HG03159 (cell line): ENCODE data around the gene B4GALT6.
A peak's percentile ranks its signal among the peaks of the same experiment; 100 is the strongest.

ENCODE experiments used
- ATAC-seq: cut with Tn5 transposase; IDR thresholded peaks from one replicate; pipeline ENCODE4 v1.9.1; 2021; ENCODE audit warnings: mild to moderate bottlenecking, moderate library complexity; ENCODE audit not compliant: unreplicated experiment

Gene B4GALT6

DNA sequence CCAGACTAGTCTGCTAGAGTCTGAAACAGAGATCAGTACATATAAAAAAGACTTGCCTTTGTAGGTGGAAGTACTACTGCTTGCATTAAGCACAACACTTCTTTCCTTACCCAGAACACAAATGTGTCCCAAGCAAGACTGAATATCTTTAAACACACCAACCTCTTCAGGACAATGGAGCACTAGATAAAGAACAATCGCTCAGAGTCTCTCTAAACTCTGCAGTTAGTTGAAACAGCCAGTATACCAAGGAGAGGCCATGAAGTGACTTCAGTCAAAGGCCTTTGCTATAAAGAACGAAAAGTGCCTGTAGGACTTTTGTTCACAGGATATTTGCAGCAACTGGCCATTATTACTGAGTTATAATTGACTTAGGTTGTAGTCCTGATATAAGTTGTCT, 9.9 kb upstream of the B4GALT6 start:
- no peak for ATAC-seq

DNA sequence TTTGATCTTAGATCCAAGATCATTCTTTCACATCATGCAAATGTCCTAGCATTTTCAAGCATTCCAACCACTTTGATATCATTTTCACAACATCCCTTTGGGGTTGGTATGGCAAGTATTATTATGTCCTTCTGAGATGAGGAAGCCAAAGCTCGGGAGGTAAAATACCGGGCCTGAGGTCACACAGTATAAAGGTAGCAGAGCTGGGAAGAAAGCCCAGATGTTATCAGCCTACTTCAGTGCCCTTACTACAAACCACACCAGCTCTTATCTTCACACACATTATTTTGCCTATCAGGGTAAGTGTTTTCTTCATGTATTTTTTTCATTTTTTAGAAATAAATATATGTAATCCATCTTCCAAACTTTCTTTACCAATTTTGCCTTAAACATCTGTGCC, 4.2 kb upstream of the B4GALT6 start:
- ATAC-seq = no peak

DNA sequence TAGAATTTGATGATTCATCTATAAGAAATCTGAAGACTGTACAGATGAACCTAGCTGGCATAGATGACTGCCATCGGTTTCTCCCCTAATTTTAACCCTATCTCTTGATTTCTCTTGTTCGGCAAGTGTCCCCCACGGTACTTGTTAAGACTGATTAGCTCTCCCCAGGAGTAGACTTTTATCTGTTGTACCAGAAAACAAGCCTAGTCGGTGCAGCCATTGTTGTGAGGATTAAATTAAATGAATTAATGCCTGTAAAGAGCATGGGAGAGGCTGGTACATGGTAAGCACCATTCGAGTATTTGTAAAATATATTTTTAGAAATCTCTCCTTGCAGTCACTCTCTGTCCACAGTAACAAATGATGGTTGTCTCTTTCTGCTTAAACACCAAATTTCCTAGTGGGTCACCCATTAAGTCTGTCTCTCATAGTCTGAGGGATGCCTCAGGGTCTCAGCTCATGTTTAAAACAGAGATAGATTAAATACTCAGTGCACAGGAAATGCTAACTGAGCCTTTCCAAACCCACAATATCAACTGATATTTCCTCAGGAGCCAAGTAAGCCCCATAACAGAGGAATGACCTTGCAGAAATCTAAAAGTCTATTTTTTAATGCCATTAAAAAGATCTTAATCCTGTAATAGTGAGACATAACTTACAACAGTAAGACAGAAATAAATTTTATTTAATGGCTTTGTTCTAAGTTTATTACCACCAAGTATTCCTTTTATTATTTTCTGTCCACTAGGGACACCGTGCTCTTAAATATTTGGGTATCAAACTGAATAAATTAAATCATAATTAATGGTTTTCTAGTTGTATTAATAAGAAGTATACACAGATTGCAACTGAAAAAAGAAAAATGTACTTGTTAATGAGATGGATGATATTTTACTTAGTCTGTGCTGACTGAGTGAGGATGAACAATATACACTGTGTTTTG, 2.9 kb upstream of the B4GALT6 start:
- ATAC-seq = no peak

DNA sequence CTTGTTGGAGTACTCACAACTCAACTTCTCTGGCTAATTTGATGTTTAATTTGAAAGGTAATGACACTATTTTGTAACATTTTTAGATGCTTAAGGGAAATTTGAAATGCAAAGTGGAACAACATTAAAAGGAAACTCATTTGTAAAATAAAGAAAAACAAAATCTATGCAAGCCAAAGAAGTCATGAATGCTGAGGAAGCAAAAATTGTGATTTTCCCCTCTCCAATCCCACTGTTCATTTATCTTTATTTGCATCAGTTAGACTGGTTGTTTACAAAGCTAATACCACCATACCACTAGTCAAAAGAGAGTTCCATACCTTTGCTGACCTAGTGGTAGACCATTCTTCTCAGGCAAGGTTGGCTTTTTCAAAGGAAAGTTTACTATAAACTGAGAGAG, 2.2 kb upstream of the B4GALT6 start:
- ATAC-seq = no peak

DNA sequence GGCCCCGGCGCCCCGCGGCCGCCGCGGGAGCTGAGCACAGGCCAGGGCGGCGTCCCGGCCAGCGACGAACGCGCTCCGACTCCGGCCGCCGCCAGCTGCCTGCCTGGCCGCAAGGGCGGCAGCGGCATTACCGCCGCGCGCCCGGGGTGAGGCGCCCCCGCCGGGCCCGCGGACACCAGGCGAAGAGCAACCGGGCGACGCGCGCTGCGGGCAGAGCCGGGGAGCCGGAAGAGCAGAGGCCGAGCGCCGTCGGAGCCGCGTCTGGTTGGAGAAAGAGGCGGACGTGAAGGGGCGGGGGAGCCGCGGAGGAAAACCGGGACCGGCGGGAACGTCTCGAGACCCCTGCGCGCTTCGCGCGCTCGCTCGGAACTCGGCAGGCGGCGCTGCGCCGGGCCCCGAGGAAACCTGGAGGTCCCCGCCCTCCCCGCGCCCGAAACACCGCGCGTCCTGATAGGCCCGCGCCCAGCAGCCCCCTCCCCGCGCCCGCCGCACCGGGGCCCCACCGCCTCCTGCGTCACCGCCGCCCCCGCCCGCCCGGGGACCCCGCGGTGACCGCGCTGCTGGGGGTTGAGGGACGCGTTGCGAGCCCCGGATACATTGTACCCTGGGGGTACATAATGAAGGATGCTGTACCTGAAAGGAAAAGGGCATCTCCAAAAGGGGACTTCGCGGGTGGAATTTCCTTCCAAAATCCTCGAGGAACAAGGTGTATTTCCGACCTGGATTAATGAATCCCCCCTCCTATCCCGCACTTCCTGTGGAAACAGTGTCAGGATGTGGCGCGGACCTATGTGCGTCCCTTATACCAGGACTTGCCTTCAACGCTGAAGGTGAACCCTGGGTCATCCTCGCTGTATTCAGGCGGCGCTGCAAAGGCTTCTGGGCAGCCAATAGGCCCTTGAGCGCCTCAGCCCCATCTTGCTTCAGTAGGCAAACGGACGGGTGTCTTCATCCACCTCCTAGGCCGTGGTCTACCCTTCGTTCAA, 1.0 kb upstream of the B4GALT6 start:
- ATAC-seq = peak; percentile 79

- no peak for ATAC-seq
Measured at GRCh38 chr18:31683968-31684278, 458 bp downstream of the B4GALT6 start.

DNA sequence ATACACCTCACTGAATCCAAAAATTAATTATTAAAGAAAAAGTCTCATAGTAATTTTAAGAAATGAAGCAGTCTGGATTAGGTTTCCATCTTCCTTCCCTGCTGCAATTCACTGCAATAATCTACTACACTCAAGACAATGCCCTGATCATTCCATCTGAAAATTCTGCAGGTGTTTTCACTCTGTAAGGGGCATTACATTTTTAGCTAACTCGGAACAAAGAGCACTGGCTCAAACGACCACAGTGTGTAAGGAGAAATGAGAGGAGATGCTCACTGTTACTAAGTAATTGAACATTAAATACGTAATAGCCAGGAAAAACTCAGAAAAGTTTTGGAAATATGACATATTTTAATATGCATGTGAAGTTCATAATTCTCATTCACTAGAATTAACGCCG, 1.3 kb downstream of the B4GALT6 start:
- no peak for ATAC-seq

DNA sequence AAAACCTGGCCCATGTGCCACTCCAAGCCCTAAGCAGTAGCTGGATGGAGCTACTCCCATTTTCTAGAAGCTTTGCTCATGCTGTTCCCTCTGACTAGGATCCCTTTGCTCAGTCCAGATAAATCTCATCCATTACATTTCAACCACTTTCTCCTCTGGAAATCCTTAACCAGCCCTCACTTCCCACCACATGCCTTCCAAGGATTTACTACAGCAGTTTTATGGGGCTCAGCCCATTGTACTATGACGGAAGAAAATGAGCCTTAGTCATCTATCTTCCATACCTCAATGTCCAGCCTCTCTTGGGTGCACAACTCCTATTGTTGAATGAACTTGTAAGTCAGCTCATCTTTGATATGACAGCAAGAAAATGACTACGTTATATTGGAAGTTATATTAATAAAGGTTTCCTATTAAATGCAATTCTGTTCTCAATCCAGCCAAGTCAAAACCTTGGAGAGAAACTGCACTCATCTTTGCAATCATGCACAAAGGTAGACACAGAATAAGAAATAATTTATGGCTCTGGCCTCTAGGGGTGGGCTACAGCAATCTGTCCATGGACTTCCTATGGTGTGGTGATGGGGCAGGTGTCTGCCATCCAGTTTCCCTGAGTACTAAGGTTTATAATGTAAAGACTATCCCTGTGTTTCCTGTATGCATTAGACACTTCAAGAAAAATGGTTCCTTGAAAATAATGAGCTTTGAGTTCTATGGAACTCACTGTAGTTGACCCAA, 3.4 kb downstream of the B4GALT6 start:
- ATAC-seq = no peak

DNA sequence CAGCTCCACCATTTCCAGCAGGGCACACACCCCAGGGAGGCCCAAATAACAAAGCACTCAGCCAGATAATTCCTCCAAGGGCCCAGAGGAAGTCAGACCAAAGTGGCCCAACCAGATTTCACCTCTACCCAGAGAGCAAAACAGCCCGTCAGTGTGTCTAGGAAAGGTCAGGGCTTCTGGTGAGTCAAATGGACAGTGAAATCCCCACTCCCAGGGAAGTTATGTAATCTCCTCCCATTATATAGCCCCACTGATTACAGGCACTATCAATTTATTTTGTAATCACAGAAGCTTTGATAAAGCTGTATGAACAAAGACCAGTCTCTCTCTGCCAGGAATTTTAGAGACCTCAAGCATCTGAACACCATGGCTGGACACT, 4.0 kb downstream of the B4GALT6 start:
- no peak for ATAC-seq

- ATAC-seq = no peak
Measured at GRCh38 chr18:31679791-31680432, 4.5 kb downstream of the B4GALT6 start.

- ATAC-seq = no peak
Measured at GRCh38 chr18:31679133-31679742, 5.1 kb downstream of the B4GALT6 start.

DNA sequence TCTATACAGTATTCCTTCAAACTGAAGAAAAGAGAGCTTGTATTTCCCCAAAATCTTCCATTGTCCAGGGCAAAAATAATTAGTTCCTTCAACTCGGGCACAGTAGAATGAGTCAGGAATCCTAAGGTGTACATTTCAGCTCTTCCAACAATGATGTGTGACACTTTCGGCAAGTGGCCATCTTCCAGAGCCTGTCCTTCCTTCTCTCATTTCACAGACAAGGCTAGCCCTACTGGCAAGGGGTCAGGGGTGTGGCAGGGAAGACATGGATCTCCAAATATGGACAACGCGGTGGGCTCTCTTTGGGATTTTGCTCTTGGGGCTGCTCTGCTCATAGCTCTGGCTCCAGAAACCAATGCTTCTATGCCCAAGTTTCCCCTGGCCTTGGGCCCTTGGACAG, 6.0 kb downstream of the B4GALT6 start:
- ATAC-seq = no peak

DNA sequence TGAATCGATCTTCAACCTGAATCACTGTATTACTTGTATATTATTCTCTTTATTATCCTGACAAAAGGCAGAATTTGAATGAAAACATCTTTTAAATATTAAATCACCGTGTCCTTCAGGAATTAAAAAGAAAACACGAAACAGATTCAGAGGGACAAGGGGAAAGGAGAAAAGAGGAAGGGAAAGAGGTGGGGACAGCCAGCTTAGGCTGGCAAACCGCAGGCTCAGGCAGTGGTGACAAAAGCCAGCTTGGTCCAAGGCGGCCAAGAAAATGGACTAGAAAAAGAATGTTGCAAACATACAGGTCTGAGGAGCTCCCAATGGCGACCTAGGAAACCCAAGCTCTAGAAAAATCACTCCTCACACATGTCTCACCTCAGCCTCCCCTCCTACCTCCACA, 6.8 kb downstream of the B4GALT6 start:
- ATAC-seq = no peak

- no peak for ATAC-seq
Measured at GRCh38 chr18:31675404-31675803, 9.0 kb downstream of the B4GALT6 start.

- no peak for ATAC-seq
Measured at GRCh38 chr18:31672628-31673135, 11.7 kb downstream of the B4GALT6 start.

DNA sequence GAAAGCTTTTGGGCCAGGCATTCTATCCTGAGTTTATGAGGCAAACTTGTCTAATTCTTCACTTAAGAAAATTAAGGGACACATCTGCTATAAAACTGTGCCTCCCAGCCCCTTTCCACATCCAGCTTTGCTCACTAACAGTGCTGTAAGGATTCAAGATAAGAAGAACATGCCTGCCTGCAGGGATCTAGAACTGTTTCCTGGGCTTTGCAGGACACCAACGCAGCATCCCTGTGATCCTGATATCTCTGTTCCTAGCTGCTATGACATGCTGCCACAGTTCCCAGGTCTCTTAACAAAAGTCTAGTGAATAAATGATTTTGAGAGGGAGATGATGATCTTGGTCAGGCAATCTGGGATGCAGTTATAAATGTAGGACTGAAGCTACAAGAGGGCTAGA, 12.4 kb downstream of the B4GALT6 start:
- ATAC-seq = no peak

DNA sequence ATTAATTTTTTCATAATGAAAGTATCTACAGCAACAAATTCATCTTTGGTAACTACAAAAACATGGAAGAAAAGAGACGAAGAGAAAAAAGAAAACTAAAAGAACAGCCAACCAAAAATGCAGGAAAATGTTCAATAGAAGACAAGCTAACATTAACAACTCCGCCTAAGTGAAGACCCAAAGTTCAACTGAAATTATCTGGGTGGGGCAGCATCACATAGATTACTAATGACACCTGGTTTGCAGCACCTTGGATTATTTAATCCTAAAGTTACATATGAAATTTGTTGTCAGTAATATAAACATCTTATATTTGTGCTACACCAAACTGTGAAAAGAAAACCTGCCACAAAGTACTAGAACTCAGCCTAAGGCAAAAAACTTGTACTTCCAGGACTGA, 14.8 kb downstream of the B4GALT6 start:
- no peak for ATAC-seq

GRCh38 chr18:31667185-31667584, 17.2 kb downstream of the B4GALT6 start:
- ATAC-seq = no peak

DNA sequence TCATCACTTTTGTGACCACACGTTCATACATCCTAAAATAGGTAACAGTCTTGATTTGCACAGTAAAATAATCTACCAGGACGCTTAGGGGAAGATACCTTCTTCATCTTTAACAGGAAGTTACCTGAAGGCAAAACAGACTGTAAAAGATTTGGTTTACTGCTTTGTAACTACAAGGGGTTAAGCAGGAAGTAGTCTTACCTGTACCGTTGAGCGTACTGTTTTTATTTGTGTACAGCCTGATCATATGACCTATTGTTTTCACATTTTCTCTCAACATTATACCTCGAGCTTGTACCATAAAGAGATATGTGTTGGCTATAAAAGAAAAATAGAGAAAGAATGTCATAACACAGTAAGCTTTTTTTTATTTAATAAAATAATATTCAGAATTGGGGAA, 18.3 kb downstream of the B4GALT6 start:
- ATAC-seq = no peak

- ATAC-seq = no peak
Measured at GRCh38 chr18:31664101-31664500, 20.3 kb downstream of the B4GALT6 start.
